SK-N-SH treated with all-trans-retinoic acid at 6 μM for 48 hours (cell line): ENCODE measurements around the gene C2orf81.

Experiments used
- ARNTL ChIP-seq: fragments of 450-650 bp; formaldehyde crosslinking; IDR thresholded peaks from 2 replicates; pipeline ENCODE4 v1.5.0; 2020; ENCODE audit warnings: low read depth, mild to moderate bottlenecking, moderate library complexity, borderline replicate concordance
- BACH2 ChIP-seq: fragments of 250-450 bp; sonication (Bioruptor Pico); IDR thresholded peaks from 2 replicates; pipeline ENCODE4 v1.9.0; 2021; ENCODE audit warnings: mild to moderate bottlenecking, borderline replicate concordance
- GLIS3 ChIP-seq: fragments of 250-450 bp; sonication (Bioruptor Pico); IDR thresholded peaks from 2 replicates; pipeline ENCODE4 v1.5.0; 2020; ENCODE audit warnings: mild to moderate bottlenecking, moderate library complexity
- OSR1 ChIP-seq: fragments of 250-450 bp; sonication (Bioruptor Pico); IDR thresholded peaks from 2 replicates; pipeline ENCODE4 v1.8.0; 2022; ENCODE audit warnings: moderate library complexity, mild to moderate bottlenecking, inconsistent platforms
- PPARA ChIP-seq: fragments of 250-450 bp; sonication (Bioruptor Pico); IDR thresholded peaks from 2 replicates; pipeline ENCODE4 v1.5.0; 2020; ENCODE audit warnings: mild to moderate bottlenecking, borderline replicate concordance
- RARB ChIP-seq: fragments of 250-450 bp; sonication (Bioruptor Pico); IDR thresholded peaks from 2 replicates; pipeline ENCODE4 v1.8.0; 2021; ENCODE audit warnings: mild to moderate bottlenecking, moderate library complexity
- SNAI2 ChIP-seq: fragments of 250-450 bp; sonication (Bioruptor Pico); IDR thresholded peaks from 2 replicates; pipeline ENCODE4 v1.5.0; 2020; ENCODE audit warnings: mild to moderate bottlenecking, moderate library complexity
- TCF4 ChIP-seq: fragments of 250-450 bp; sonication (Bioruptor Pico); IDR thresholded peaks from 2 replicates; pipeline ENCODE4 v1.8.0; 2021; ENCODE audit warnings: mild to moderate bottlenecking, moderate library complexity, borderline replicate concordance
- ZFP30 ChIP-seq: fragments of 450-650 bp; formaldehyde crosslinking; IDR thresholded peaks from 2 replicates; pipeline ENCODE4 v1.5.0; 2022; ENCODE audit warnings: mild to moderate bottlenecking, moderate library complexity
- TF ChIP-seq, protein P1 (sequence below): fragments of 250-450 bp; sonication (Bioruptor Pico); IDR thresholded peaks from 2 replicates; pipeline ENCODE4 v1.8.0; 2020; ENCODE audit warnings: mild to moderate bottlenecking, moderate library complexity, borderline replicate concordance

DNA sequence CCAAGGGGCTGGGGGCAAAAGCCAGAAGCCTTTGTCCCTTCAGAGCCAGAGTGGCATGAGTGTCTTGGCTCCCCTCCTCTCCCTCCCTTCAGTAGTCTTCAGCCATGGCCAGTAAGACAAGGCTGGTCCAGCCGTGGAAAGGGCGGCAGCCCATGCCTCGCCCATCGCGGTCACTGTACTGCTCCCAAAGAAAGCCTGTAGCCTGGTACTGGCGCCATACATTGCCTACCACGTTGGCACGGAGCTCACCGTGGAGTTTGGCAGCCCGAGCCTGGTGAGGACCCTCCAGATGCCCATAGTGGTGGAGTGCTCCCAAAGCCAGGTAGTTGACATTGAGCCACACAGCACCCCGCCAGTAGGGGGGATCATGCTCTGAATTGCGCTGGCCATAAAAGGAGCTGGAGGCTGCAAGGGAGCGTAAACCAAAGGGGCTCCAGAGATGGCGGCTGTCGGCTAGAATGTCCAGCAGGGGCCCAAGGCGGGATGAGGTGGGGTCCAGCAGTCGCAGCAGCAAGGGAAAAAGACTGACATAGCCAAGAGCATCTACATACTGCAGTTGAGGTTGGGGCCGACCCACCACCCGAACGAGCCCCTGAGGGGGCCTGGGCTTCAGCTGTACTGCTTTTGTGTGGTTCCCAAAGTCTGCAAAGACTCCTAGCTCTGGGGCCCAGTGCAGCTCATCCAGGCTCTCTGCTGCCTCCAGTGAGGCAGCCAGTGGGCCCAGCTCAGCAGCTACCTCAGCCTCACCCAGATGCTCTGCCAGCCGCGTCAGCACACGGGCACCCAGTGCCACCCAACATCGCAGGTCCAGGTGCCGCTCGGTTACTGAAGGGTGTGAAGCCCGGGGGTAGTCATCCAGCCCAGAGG lies 40.0 kb upstream of the C2orf81 start:
- TF ChIP-seq OSR1 (CRISPR knock-in tag) (no peak), RARB (CRISPR knock-in tag) (no peak), SNAI2 (CRISPR knock-in tag) (no peak), ARNTL (no peak), ZFP30 (CRISPR knock-in tag) (no peak), TCF4 (CRISPR knock-in tag) (no peak), PPARA (CRISPR knock-in tag) (no peak), BACH2 (no peak), GLIS3 (CRISPR knock-in tag) (no peak)
- TF ChIP-seq, protein P1, sequence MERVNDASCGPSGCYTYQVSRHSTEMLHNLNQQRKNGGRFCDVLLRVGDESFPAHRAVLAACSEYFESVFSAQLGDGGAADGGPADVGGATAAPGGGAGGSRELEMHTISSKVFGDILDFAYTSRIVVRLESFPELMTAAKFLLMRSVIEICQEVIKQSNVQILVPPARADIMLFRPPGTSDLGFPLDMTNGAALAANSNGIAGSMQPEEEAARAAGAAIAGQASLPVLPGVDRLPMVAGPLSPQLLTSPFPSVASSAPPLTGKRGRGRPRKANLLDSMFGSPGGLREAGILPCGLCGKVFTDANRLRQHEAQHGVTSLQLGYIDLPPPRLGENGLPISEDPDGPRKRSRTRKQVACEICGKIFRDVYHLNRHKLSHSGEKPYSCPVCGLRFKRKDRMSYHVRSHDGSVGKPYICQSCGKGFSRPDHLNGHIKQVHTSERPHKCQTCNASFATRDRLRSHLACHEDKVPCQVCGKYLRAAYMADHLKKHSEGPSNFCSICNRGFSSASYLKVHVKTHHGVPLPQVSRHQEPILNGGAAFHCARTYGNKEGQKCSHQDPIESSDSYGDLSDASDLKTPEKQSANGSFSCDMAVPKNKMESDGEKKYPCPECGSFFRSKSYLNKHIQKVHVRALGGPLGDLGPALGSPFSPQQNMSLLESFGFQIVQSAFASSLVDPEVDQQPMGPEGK (CRISPR knock-in tag), result no peak
